GM19023 (cell line): Measurements from ENCODE around the gene CTBP1.

Source experiments
- ATAC-seq: cut with Tn5 transposase; IDR thresholded peaks from one replicate; pipeline ENCODE4 v1.9.1; 2021; ENCODE audit warnings: mild to moderate bottlenecking, moderate library complexity; ENCODE audit not compliant: unreplicated experiment

Gene CTBP1

GRCh38 chr4:1250921-1251772, 2.2 kb upstream of the CTBP1 start:
- ATAC-seq = no peak

- no peak for ATAC-seq
Observed at GRCh38 chr4:1250527-1250812, 1.5 kb upstream of the CTBP1 start.

DNA sequence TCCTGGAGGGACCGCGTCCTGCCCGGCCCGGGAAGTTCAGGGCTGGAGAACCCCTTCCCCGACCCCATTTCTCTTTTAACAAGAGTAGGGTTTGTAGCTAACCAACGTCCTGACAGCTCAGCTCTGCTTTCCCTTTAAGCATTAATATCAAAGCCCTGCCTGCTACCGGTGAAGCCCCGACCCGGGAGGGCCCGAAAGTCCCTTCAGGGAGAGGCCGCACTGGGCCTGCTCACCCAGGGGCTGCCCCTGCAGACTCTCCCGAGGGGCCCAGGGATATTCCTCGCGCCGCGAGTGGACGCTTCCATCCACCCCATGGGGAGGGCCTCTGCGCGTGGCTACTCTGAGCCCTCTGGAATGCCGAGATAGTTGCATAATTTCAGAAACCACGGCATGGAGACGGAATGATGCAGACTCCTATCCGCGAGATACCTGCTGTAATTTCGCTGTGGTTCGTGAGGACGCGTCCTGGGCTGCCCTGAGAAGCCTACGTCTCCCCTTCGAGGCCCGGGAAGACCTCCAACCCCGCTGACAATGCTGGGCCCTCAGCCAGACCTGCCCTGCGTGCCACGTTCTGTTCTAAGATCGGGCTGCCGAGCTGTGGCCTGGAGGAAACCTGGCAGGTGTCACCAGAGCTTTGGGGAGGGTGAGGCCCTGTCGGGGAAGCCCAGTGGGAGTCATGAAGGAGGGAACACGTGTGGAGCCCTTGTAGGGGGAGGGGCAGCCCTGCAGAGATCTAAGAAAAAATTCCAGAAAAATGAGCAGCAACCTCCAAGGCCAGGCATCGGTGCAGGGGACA, 999 bp upstream of the CTBP1 start:
- peak; percentile 10 for ATAC-seq

DNA sequence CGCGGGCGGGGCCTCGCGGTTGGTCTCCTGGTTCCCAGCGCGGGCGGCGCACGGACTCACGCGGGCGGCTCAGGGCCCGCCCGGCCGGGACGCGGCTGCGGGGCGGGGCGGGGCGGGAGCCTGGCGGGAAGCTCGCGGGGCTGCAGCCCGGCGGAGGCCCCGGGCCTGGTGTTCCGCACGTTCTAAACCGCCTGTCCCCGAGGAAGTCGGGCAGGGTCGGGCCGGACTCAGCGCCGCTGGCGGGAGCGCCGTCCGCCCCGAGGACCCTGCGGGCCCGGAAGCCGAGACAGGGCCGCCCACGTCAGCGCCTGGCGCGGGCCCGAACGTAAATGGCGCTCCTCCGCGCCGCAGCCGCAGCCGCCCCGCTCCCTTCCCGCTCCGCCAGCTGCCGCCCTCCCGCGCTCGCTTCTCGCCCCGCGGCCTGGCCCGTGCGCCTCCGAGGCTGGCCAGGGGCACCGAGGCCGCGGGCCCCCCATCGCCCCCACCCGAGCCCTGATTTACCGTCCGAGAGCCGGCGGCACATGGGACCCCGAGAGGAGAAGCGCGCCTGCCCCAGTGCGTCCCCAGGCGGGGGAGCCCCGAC, 309 bp upstream of the CTBP1 start:
- peak; percentile 56 for ATAC-seq

DNA sequence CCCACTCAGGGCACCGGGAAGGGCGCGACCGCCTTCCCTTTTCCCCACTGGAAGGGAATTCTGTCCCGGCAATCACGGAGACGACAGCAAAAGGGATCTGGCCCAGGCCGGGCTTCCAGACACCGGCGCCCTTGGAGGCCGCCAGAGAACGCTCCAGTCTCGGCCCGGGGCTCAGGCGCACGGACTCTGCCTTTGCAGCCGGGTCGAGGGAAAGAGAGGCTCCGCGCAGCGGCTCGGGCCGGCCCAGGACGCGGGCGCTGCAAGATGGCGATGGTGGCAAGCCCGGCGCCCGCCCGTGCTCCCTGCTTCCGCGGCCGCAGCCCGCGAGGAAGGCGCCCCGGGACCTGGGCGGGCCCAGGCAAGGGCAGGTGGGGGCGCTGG, 1.1 kb downstream of the CTBP1 start:
- ATAC-seq = peak; percentile 10

DNA sequence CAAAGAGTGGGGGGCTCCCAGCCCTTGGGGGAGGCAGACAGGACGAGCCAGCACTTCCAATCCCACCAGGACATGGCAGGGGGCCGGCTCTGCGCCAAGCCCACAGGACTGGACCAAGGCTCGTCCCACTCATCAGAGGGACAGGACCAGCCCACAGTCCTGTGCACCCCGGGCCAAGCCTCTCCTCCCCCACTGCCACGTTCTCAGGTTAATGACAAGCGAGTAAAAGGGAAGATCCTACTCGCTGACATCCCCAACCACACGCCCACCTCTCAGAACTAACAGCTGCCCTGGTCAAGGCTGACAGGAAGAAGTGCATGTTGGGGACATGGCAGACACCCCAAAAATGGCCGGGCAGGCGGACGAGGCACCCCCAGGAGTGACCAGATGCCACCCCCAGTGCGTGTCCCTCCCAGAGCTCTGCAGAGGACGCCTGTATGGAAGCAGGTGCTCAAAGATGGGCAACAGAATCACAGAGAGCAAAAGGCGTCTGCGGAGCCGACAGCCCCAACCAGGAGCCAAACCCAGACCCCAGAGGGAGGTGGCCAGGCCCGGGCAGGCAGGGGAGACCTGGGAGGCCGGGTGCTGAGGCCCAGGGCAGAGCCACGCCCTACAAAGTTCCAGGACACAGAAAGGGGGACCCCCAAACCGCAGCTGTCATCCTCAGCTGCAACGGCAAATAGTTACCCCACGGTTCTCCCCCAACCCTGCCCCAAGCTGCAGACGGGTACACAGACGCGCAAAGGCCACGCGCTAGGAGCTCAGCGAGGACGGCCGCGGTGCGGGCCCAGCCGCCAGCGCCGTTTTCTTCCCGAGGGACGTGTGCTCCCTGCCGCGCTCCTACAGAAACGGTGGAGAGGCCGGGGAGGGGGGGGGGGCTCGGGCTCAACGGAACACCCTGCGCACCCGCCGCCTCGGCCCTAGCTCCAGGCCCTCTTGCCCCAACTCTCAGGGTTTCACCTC, 1.7 kb downstream of the CTBP1 start:
- ATAC-seq = no peak

DNA sequence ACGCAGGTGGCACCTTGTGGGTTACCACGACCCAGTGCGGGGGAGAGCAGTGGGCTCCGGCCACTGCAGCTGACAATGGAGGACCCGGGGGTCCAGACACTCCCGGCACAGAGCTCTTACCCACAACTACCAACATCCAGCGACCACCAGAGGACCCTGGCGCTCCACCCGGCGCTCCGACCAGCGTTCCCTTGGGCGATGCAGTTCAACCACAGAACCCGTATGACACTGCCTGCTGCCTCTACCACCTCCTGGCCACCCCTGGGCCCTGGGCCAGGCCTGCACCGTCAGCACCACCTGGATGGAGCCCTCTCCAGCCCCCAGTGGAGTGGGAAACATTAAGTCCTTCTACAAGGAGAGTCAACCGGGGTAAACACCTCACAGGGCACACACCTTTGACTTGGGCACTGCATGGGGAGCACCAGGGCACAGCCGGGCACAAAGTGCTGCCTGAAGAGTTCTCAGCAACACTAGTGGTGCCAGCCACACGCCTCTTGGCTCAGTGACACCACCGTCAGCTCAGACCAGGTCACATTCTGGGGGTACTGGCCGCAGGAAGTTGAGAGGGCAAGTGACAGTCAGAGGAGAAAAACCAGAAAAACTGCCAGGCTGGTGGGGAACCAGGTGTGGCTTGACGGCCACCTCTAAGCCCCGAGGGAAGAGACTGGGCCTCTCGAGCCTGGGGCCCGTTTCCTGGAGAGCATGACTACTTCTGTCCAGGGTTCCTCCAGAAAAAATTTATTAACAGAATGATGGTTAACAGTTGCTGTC, 2.6 kb downstream of the CTBP1 start:
- ATAC-seq = no peak

DNA sequence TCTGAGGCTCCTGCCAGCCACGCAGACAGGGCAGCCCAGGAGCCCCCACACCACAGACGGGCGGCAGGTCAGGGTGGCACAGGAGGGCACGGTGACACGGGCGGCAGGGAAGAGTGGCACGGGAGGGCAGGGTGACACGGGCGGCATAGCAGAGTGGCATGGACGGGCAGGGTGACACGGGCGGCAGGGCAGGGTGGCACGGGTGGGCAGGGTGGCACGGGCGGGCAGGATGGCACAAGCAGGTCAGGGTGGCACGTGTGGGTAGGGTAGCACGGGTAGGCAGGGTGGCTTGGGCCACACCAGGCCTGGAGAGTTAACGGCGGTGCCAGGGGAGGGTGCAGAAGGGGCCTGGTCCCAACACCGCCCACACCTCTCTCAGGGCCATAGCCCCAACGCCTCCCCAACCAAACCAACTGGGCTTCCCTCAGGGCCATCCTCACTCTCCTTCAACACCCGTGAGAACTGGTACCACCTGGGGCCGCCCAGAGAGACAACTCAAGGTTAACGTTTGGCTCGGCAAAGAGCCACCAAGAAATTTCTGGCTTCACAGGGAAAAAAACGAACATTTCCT, 3.4 kb downstream of the CTBP1 start:
- ATAC-seq = no peak

DNA sequence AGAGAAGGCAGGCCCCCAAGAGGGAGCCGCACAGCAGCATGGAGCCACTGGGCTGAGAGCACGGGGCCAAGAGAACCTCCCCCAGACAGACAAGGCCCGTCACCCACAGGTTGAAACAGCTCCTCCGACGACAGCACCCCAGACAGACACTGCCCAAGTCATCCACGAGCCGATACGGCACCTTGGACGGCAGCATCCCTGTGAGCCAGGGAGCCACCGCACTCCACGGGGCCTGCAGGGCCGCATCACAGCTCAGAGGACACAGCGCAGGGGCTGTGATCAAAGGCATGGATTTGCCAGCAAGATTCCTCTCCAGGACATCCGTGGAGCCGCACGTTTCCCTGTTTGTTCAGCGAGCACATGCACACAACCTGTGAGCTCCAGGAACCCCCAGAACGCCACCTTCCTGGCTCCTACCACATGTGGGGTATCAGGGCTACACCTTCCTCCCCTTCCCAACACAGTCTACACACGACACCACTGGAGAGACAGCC, 3.9 kb downstream of the CTBP1 start:
- no peak for ATAC-seq

DNA sequence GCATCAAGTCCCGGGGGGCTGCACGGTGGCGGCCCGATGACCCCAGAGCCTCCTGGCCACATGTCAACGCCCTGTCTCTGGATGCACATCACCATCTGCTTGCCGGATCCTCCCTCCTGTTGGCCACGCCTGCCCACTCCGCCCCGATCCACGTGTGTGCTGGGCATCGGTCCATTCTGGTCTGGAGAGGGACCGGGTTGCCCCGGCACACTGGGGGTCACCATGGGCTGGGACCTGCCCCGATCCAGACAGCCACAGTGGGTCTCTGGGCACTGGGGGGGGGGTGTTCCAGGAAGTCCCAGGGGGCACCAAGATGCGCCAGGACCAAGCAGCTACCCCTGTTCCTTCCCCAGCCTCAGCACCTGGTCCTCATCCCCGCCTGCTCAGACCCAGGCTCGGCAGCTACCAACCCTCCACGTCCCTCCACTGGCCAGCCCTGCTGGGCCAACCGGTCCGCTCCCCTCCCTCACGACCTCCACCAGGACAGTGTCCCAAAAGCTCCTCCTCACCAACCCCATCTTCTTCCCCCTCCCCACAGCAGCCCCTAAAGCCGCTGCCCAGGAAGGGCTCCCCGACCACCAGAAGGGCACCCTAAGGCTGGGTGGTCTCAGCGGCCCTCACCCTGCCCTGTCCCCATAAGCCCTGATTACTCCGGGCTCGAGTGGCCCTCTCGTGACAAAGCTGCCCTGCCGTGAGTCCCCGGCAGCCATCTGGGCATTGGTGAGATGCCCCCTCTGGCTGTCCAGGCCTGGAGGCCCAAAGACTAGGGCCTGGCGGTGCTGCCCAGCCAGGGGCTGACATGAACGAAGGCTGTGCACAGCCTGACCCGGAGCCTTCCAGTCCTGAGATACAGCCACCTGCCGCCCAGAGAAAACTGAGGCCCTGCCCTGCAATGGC, 4.6 kb downstream of the CTBP1 start:
- ATAC-seq = no peak

DNA sequence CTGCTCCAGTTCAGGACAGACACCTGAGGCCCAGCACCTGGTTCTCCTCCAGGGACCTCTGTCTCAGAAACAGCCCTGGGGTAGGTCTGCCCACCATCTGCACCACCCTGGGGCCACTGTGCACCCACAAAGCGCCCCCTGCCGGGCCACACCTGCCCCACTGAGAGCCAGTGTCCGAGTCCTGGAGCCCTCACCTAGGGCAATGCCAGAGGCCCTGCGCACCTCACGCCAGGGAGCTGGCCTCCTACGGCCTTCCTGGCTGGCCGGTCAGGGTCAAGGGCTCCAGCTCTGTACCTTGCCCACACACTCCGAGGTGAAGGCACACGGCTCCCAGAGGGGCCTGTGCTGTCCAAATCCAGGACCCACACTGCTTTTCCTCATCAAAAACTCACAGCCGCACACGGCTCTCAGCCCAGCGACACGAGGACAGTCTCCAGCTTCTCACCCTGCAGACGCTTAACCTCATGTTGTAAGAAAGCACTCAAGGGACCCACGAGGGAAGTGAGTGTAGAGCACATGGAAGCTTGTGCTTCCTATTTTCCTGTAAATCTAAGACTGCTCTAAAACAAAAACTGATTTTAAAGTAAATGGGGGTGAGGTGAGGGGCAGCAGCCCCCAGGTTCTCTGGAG, 5.4 kb downstream of the CTBP1 start:
- no peak for ATAC-seq

DNA sequence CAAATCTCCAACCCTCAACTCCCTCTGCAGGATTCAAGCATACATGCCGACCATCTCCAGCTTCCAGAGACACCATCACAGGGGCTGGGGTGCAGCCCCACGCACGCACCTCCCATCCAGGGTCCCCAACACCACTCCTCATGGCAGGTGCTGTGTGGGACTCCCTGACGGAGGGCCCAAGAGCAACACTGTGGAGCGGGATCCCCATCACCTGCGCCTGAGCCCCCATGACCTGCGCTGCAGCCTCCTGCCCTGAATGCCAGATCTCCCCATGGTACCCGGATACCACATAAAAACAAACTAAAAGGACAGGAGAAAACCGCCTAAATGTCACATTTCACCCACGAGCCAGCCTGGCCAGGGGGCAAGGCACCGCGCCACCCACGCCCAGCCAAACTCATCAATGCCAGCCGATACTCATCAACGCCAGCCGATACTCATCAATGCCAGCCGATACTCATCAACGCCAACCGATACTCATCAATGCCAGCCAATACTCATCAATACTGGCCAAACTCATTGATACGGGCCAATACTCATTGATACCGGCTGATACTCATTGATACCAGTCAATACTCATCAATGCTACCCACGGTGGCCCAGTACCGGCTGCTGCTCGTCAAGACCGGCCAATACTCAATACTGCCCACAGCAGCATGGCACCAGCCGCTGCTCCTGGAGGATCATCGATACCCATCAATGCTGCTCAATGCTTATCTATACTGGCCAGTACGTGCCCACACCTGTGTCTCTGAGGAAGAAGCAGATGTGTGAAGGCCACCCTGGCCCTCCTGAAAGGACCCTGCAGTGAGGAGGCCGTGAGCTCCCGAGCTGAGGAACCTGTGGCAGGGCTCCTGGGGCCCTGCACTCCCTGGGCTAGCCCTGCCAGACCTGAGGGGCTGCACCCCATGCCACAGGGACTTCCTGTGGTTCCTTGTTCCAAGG, 6.2 kb downstream of the CTBP1 start:
- ATAC-seq = no peak

GRCh38 chr4:1241936-1242505, 6.9 kb downstream of the CTBP1 start:
- no peak for ATAC-seq

DNA sequence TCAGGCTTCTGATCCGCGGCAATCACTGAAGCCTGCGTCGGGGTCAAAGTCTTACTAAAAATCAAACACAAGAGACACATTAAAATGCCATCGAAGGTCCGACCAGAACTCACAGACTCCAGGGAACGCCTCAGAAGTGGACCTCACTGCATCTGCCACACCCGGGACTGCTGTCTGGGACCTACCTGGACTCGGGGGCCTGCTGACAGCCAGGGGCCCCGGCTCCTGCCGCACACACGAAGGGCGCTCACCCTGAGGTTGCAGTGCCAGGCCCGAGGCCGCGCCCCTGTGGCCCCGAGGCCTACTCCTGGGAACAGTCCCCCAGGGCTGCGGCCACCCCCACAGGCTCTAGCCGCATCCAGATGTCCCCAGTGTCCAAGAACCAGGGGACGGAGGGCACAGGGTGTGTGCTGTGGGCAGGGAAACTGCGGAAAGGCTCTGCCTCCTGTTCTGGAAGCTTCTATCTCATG, 7.4 kb downstream of the CTBP1 start:
- ATAC-seq = no peak

DNA sequence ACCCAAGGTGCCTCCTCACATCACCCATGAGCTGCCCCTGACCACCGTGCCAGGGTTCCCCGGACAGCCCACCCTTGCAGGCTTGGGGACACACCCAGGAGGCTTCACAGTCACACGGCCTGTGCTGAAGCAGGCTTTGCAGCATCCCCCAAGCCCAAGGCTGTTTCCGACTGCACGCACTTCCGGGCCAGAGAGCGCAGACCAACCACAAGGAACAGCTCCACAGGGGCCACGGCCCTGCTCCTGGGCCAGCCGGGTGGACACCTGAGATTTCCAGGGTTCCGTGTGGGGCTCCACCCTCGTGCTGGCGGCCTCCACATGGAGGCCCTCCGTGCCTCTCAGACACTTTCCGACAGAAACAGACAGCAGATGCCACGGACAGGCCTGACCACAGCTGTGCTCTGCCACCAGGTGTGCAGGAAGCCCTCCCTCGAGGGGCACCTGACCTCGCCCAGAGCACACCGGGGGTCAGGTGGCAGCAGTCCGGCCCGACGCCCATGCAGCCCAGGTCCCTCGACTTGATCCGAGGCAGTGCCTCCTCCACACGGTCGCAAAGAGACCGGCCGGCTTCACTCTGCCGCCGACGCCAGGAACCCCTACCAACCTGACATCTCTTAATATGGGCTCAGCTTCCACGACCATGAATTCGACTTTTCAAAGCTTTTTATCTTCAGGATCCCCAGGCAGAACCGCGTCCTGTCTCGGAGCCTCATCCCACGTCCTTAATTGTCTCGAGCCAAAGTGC, 8.0 kb downstream of the CTBP1 start:
- ATAC-seq = no peak

DNA sequence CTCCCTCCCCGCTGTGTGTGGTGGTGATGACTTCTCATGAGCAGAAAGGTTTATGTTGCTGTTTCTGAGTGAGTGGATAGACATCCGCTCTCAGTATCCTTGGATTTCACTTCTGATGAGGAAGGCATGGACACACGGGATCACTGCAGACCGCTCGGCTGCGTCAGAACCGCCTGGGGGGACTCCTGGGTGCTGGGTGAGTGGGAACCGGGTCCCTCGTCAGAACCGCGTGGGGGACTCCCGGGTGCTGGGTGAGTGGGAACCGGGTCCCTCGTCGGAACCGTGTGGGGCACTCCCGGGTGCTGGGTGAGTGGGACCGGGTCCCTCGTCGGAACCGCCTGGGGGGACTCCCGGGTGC, 9.0 kb downstream of the CTBP1 start:
- no peak for ATAC-seq
